Left hindlimb (tissue), 1 donor: Measurements from ENCODE around the gene CDH4.

Experiments used
- DNase-seq: peaks from one replicate; pipeline ENCODE4 v3.0.0-alpha.2; 2018

CDH4 gene

DNA sequence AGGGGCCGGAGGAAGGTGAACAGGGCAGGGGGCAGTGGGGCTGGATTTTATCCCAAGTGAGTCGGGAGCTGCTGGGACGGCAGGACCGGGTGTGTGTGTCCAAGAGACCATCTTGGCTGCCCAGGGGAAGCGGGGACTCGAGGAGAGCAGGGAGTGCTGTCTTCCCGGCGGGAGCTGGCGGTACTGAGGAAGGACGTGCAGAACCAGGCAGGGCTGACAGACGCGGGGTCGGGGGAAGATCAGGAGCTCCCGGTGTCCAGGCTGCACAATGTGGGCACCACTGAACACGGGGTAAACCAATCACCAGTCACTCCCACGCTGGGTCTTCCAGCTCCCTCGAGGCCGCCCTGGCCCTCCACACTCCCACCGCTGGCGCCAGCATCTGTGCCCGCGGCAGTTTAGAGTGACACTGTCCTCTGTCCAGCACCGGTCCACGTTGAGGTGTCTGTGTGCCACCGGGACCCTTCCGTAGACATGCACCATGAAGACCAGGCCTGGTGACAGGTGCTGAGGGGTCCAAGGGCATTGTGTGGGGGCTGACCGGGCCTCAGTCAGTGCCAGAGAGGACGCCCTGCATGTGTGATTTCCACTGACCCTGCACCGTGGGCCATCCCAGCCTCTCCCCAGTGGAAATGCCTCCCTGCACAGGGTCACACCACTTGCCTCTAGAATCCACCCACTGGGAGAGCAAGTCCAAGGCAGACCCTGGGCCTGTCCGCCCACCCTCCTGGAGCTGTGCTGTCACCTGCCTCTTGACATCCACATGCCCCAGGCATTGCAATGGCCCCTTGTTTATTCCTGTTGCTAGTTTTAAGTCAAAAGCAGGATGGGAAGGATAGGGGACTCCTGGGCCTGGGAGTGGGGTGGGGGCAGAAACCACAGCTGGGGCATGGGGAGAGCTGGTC is 411.7 kb downstream of the CDH4 start:
- no peak for DNase-seq

DNA sequence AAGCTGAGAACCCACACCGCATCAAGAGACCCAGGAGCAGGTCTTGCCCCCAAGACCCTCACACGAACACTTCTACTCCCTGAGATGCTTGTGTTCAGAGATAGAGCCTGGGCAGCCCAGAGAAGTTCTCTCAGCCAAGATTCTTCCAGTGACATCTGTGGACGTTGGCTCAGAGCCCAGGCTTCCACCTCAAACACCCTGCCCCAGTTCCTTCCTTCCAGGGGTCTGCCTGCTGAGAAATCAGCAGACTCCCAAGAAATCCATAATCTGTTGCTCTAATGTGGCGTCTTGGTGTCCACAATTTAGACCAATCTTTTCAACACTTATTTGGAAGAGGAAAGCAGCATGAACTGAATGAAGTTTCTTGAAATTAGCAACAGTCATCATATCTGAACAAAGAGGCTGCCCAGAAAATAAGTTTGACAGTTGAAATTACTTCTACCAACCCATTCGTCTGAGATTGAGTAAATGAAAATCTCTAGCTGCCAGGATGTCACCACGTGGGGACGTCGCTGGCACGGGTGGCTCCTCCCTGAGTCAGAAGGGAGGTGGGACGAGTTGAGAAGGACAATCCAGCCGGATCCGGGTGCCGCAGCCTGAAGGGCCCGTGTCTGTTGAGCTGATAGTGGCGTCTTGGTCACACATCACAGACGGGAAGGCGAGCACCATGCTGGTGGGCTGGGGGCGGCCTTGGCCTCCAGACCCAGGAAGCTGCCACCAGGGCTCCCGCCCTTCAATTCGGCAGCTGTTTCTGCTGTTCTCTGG is 412.7 kb downstream of the CDH4 start:
- no peak for DNase-seq

DNA sequence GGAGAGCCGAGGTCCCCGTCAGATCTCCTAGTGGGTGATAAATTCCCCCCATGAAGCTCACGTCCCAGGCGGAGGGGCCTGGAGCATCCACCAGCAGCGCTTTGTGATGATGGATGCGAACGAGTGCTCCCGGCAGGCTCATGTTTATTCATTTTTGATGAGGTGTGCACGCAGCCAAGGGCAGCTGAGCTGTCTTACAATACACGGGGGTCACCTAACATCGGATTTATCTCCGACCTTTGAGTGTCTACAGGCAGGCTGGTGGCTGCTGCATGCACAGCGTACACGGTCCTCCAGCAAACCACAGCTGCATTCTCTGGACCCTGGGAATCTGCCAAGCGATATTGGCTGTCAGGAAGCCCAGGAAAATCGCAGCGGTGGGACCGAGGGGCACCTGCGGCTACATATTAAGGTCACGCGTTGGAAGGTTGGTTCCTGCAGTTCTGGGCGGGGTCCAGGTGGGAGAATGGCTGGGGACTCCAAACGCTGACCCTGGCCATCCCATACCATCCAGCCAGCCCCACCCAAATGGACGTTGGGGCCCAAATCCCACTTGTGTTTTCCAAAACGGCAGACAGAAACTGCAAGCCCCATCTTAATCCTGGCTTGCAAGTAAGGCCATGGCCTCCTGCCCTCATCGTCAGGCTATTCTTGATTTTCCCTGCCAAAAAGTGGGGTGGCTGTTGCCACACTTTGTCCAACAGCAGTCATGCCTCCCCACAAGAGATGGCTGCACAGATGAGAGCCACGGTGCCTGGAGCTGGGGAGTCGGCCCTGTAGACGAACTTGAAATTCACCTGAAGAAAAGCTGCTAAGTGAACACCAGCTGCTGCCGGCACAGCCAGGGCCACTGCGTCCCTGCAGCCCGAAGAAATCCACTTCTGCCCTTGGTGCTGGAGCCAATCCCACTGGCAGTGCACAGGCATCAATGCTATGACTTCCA is 413.7 kb downstream of the CDH4 start:
- DNase-seq: no peak

DNA sequence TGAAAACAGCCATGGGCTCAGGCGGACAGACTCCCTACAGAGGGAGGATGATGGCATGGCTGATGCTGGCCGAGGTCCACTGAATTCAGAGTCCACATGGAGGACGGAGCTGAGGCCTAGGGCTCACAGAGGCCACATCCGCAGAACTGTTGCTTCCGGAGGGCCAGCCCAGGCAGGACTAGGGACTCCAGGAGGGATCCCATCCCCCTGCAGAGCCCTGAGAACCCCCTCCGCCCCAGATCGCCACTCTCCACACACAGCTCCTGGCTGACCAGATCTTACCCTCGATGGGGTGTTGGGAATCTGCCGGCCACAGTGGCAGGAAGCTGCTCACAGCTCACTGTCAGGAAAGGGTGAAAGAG is 414.4 kb downstream of the CDH4 start:
- DNase-seq: no peak

DNA sequence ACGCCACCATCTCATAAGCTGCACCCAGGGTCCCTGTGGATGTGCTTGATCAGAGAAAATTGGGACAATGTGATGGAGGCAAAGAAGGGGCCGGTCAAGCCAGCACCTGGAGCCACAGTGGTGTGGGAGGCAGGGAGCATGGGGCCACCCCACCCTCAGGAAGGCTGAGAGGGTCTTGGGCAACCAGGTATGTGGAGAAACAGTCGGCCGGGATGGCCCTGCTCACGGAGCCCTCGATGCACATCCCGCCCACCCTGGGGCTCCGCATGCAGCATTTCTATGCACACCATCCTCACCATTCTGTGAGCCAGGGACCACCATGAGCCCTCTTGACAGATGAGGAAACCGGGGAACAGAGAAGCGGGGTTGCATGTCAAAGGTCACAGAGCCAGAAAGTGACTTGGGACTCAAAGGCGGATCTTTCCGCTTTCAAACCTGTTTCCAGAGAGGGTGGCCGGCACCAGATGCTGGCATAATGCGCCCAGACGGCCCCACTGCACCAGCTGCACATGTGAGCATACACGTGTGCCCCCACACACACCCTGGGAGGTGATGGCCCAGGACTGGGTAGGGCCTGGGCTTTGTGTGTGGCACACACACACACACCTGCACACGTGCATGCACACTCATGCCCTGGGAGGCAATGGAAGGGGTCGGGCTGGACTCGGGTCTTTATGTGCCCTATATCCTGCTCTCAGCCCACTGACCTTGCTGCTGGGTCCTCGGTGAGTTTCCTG is 415.2 kb downstream of the CDH4 start:
- DNase-seq: no peak

DNA sequence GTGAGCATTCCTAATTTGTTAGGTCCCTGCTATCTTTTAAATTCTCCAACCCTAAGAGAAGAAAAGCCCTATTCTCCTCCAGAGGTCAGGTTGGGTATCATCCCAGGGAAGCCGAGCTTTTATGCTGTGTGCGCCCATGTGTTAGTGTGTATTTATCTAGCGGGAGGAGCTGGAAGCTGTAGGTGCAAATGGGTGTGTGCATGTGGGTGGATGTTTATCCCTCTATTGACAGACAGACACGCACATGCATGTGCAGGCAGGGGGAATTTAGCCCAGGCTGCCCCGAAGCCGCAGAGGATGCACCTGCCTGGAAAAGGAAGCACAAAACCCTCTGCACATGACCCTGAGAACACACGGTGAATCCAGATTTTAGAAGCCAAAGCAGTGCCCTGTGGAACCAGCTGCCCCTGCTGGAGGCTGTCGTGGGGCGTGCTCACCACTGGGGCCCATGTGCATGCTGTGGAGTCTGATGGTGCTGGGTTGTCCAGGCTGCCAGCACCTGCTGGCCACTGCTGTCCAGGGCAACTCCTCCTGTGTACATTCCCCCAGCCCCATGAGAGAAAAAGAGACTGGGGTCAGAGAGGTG is 416.1 kb downstream of the CDH4 start:
- DNase-seq: no peak

DNA sequence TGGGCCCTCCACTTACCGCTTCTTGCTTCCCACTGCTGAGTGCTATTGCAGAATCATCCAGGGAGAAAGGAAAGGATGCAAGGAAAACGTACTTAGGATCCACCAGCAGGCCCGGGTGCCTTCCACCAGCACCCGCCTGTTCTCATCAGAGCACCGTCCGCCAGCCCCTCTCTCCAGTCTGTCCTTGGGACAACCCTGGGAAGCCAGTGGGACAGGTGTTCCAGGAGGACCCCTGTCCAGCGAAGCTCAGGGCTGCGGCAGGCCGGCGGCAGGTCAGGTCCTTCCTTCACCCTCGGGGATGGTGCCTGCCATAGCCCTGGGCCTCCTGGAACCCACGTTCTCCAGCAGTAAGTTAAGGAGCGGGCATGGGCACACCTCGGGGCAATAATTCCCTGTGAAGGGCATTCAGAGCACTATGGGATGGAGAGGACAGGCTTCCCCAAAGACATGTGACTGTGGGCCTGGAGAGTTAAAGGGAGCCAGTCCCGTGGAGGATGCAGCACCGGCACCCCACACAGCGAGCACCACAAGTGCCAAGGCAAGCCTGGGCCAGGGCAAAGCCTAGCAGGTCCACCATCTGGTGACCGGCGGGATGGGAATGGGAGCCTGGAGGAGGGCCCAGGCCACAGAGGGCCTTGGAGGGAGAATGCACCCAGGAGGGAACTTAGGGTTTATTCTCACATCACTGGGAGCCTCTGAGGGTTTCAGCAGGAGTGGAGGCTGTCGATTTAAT is 416.9 kb downstream of the CDH4 start:
- no peak for DNase-seq

DNA sequence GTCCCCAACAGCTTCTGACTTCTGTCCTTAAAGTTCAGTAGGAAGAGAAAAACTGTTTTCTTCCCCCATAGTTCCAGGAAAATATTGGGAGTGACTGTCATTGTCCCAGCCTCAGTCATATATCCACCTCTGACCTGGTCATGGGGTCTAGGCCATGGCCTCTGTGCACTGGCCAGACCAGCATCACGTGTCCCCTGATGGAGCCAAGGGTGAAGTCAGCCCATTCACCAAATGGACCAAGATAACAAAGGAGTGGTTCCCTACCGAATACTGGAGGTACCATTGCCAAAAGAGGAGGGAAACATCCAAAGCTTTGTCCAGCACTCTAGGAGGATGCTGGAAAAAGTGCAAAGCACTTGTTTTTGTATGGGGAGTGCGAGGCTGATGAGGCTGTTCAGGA is 418.2 kb downstream of the CDH4 start:
- DNase-seq: no peak

DNA sequence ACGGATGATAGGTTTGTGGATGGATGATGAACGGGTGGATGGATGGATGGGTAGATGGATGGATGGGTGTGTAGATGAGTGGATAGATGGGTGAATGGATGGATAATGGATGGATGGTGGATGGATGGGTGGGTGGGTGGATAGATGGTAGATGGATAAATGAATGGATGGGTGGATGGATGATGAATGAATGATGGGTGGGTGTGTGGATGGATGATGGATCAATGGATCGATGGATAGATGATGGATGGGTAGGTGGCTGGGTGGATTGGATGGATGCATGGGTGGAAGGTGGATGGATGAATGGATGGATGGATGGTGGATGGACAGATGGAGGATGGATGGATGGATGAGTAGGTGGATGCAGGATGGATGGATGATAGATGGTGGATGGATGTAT is 419.5 kb downstream of the CDH4 start:
- DNase-seq: no peak

DNA sequence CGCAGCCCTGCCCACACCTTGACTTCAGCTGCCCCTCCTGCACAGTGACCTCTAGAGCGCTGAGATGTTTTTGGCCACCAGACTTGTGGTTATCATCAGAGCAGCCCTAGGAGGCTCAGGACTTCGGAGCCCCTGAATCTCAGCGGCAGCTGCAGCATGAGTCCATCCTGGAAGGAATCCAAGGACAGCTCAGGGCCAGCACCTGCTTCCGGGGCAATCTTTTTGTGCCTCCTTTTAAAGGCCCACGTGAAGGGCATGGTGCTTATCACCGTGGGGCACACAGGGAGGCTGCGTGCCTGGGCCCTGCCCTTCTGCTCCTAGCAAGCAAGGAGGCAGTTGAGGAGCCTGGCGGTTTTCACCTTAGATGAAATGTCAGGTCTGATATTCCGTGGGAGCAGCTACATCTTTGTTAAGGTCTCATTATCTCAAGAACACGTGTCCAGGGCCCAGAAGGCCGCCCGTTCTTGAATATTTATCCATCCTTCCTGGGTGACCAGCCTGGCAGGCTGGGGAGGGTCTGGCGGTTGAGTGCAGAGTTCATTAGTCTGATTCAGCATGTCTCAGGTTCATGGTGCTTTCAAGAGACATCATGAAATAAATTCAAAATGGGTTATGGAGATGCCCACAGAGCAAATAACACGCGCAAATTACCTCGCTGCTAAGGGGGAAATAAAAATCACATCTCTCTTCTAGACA is 421.2 kb downstream of the CDH4 start:
- no peak for DNase-seq

DNA sequence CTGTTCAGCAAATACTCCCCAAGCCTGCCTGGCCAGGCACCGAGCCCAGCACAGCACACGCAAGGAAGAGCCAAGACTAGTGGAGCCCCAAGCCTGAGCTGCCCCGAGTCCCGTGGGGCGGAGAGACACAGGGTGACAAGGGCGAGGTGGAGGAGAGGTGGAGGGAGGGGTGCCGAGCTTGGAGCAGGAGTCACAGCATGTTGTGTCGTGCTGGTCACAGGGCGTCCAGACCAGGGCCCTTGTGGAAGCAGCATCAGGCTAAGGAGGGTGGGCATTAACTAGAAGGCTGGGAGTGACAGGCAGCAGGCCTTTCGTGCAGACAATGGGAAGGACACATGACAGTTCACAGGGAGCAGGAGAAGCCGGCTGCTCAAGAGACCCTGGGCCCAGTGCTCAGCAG is 422.1 kb downstream of the CDH4 start:
- DNase-seq: no peak

DNA sequence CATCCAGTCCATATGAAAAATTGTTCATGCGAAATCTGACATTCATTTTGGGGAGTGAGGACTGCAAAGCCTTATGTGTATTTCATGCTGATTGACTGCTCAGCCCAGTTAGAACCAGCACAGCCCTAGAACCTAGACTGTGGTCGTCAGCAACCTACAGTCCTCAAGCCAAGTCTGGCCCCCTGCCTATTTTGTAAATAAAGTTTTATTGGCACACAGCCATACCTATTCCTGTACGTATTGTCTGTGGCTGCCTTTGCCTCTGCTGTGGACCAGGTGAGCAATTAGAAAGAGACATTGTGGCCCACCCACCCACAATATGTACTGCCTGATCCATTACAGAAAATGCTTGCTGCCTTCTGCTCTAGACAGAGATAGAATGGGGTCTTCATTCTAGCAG is 422.6 kb downstream of the CDH4 start:
- no peak for DNase-seq

DNA sequence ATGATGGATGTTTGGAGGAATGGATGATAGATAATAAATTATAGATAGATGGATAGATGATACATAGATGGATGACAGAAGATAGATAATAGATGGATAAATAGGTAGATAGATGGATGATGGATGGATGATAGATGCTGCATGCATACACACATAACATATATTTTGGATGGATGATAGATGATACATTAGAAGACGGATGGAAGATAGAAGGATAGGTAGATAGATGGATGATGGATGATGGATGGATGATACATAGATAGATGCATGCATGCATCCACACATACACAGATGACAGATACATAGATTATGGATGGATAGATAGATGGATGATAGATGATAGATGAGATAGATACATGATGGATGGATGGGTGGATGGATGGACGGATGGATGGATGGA is 425.9 kb downstream of the CDH4 start:
- no peak for DNase-seq

DNA sequence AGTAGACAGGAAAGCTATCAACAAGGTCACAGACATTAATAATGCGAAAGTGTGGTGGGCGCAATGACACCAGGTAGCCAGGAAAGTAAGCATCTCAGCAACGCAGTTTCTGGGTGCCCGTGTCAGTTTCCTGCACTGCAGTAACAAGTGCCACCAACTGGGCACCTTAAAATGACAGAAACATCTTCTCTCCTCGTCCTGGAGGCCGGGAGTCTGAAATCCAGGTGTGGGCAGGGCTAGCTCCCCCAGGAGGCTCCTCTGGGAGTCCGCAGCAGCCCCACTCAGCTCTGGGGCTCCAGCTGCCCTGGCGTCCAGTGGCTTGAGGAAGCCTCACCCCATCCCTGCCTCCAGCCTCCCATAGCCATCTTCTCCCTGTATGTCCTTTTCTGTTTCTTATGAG is 426.4 kb downstream of the CDH4 start:
- no peak for DNase-seq

DNA sequence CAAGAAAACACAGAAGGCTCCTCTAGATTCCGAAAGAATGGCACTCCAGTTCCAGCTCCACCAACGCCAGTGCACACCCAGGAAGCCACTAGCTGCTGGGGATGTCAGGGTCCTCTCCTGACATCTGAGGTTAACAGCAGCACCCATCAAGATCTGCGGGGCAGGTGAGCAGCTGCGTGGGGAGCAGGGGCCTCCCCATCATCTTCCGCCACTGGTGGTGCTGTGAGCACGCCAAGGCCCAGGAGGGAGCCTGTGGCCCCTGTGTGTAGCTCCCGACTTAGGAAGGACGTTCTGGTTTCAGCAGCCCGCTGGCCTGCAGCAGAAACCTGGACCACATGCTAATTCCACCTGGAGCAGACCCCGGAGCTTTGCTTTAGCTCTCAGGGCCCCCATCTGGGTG is 427.4 kb downstream of the CDH4 start:
- no peak for DNase-seq

DNA sequence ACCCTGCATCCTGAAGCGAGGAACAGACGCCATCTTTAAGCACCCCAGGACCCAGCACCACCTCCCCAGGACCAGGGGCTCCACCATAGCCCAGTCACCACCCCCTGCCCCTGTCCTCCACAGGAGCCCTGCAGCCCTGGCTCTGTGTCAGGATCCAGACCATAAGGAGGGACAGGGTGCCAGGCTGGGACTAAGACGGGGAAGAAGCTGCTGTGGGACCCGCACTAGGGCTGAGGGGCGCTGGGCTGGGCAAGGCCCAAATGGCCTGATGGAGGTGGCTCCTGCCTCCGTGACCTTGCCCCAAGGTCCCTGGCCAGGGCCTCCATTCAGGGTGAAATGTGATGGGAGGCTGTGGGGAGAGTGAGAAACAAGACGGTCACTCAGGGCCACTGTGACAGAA is 428.0 kb downstream of the CDH4 start:
- DNase-seq: no peak

DNA sequence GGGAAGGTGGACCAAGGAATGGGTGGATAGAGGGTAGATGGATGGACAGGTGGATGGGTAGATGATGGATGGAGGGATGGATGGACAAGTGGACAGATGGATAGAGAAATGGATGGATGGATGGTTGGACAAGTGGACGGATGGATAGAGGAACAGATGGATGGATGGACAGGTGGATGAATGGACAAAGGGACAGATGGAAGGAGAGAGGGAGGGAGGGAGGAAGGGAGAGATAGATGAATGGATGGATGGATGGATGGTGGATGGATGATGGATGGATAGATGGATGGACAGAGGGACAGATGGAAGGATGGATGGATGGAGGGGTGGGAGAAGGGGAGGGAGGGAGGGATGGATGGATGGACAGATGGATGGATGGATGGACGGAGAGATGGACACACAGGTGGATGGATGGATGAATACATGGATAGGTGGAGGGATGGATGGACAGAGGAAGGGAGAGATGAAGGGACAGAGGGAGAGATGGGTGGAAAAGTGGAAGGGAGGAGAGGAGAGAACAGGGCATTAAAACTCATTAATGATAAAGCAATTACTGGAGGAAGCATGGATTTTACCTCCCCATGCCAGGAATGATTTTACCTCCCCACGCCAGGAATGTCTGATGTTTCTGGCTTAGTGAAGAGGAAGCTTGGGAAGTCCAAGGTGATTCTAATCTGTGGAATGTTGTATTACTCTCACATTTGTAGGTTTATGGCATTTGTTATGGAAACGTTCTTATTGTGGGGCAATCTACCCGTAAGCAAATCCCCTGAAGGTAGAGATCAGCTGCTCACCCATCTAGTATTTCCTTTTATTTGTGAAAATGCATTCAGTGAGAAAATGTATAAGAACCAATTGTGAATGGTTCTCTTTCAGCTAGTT is 430.3 kb downstream of the CDH4 start:
- DNase-seq: no peak

DNA sequence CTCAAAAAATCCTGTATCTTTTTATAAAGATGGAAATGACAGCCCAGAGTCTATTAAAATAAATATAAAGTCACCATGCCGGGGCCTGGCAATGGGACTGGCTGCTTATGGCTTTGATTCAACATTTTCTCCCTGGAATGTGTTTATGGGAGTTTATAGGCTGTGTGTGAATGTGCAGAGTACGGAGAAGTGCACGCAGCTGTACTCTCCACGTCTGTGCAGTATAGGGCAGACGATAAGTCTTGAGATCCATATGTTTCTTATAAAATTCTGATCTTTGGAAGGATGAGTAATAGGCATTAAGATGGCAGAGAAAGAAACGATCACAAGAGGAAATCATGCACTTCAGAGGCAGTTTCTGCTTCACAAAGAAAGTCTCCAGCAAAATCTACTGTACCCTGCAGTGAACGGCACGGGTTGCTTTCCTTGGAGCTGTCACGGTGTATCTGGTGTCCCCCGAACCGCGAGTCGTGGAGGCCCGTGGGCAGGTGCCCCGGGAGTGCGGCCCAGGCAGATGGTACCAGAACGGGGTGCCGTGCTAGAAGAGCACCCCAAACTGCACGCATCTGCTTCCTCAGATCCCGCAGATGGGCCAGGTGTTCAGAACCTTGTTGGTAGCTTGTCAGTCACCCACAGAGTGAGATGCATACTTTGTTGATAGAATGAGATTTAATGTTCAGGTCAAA is 431.1 kb downstream of the CDH4 start:
- no peak for DNase-seq

DNA sequence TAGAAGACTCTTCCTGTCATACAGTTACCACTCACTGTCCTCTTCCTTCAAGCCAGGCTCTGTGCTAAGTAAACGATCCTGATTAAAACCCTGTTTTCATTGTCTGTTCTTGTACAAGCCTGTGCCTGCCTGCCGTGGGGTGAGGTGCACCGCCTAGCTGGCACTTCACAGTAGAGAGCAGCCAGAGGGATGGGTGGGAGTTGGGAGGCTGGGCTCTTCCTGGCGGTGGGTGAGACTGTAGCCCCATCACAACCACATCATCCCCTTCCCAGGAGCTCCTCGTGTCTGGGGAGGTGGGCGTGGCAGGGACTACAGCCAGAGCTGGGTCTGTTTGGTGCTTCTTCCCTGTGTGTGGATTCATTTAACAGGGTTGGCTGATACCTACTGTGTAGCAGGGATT is 431.7 kb downstream of the CDH4 start:
- no peak for DNase-seq
